GM12878 (cell line): ENCODE measurements around the gene TAS2R16.

Experiments
- BRCA1 ChIP-seq: IDR thresholded peaks from 2 replicates; pipeline ENCODE4 v1.6.1; 2011; ENCODE audit warnings: low read depth, low read length, improper control_type of control experiment
- EZH2 ChIP-seq: IDR thresholded peaks from 2 replicates; pipeline ENCODE4 v1.6.1; 2012; ENCODE audit warnings: low read depth, mild to moderate bottlenecking, control low read depth, inconsistent platforms, low read length, borderline replicate concordance; ENCODE audit not compliant: control insufficient read depth
- HCFC1 ChIP-seq: fragments of 150-350 bp; IDR thresholded peaks from 2 replicates; pipeline ENCODE4 v1.6.1; 2014; ENCODE audit warnings: low read length
- MXI1 ChIP-seq: fragments of 150-350 bp; IDR thresholded peaks from 2 replicates; pipeline ENCODE4 v1.6.1; 2011; ENCODE audit warnings: low read depth, mild to moderate bottlenecking, inconsistent platforms, low read length, improper control_type of control experiment
- POLR2AphosphoS5 ChIP-seq: IDR thresholded peaks from 2 replicates; pipeline ENCODE4 v1.6.1; 2011; ENCODE audit warnings: mild to moderate bottlenecking, low read length, inconsistent platforms
- ZZZ3 ChIP-seq: IDR thresholded peaks from 2 replicates; pipeline ENCODE4 v1.6.1; 2011; ENCODE audit warnings: low read depth; ENCODE audit not compliant: control insufficient read depth, insufficient read length
- TF ChIP-seq, protein P1 (sequence below), 3 experiments: IDR thresholded peaks in 2 of 3; conservative IDR thresholded peaks in 1 of 3; 2 replicates each; pipeline ENCODE4 v1.5.1; 2011; ENCODE audit warnings: low read depth in 3 of 3, low read length in 3 of 3, mild to moderate bottlenecking in 3 of 3, control low read depth in 2 of 3, moderate library complexity in 2 of 3, inconsistent platforms in 1 of 3, mixed read lengths in 1 of 3; ENCODE audit not compliant: control insufficient read depth in 2 of 3, insufficient read depth in 1 of 3; ENCODE audit errors: extremely low read depth in 1 of 3
- TF ChIP-seq, protein P2 (sequence below): IDR thresholded peaks from 2 replicates; pipeline ENCODE4 v1.6.1; 2011; ENCODE audit warnings: low read depth, mild to moderate bottlenecking, low read length, moderate library complexity, borderline replicate concordance; ENCODE audit errors: extremely low read depth

DNA sequence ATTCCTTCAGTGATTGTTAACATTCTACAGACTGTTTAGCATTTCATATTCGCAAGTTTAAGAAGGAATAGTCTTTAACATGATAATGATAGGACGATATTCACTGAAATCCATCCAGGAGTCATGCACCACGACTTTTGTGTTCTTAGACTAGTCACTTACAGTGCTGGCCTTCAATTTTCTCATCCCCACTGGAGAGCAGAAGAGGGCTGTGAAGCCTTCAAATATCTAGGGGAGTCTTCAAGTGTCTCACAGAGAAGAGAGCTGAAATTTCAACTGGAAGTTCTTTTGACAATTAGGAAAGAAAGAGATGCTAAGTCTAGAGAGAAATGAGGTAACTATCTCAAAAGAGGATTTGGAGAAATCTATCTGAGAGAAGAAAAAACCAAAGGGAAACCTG, 43.8 kb upstream of the TAS2R16 start:
- TF ChIP-seq, protein P1, sequence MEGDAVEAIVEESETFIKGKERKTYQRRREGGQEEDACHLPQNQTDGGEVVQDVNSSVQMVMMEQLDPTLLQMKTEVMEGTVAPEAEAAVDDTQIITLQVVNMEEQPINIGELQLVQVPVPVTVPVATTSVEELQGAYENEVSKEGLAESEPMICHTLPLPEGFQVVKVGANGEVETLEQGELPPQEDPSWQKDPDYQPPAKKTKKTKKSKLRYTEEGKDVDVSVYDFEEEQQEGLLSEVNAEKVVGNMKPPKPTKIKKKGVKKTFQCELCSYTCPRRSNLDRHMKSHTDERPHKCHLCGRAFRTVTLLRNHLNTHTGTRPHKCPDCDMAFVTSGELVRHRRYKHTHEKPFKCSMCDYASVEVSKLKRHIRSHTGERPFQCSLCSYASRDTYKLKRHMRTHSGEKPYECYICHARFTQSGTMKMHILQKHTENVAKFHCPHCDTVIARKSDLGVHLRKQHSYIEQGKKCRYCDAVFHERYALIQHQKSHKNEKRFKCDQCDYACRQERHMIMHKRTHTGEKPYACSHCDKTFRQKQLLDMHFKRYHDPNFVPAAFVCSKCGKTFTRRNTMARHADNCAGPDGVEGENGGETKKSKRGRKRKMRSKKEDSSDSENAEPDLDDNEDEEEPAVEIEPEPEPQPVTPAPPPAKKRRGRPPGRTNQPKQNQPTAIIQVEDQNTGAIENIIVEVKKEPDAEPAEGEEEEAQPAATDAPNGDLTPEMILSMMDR (IDR thresholded peaks at IDR 0.05 in 2 of 3, conservative IDR thresholded peaks at IDR 0.05 in 1 of 3; ENCODE audit: control insufficient read depth in 2 of 3, extremely low read depth in 1 of 3, insufficient read depth in 1 of 3, low read depth in 3 of 3, low read length in 3 of 3): no peak
- TF ChIP-seq ZZZ3: no peak
- no peak for TF ChIP-seq POLR2AphosphoS5
- TF ChIP-seq MXI1: no peak
- TF ChIP-seq, protein P2, sequence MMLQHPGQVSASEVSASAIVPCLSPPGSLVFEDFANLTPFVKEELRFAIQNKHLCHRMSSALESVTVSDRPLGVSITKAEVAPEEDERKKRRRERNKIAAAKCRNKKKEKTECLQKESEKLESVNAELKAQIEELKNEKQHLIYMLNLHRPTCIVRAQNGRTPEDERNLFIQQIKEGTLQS: no peak
- no peak for TF ChIP-seq HCFC1
- TF ChIP-seq EZH2: no peak
- no peak for TF ChIP-seq BRCA1
